IMR-90 (cell line): ENCODE measurements around the gene CTDP1. TPM values are rescaled to one million over a fixed set of nuclear protein-coding genes. Genes with fewer than 3 reads are reported as not detected.

Experiments
- ATAC-seq: fragments of 200-7000 bp; cut with Tn5 transposase; 2 replicates; pipeline ENCODE4 v1.9.1; 2020; ENCODE audit warnings: low read depth, mild to moderate bottlenecking, moderate library complexity
- BruUV-seq: library from RNA; stranded (reverse); fragments of 400-500 nt; replicated peaks from 2 replicates; lab custom pipeline; 2021; lab: Mats Ljungman, UMichigan
- CTCF ChIA-PET: fragments of 300-600 bp; formaldehyde crosslinking; extraction: SDS; loops from one replicate; lab custom pipeline; 2021; ENCODE audit warnings: antibody characterized with exemption; lab: Yijun Ruan, JAX
- POLR2A ChIA-PET: fragments of 300-600 bp; sonication (Branson Sonifier 250); formaldehyde crosslinking; loops from one replicate; lab custom pipeline; 2022; ENCODE audit warnings: antibody characterized with exemption; ENCODE audit not compliant: unreplicated experiment; lab: Charles Lee
- DNase-seq: peaks from one replicate; pipeline ENCODE4 v3.0.0; 2013
- H2AFZ ChIP-seq: replicated peaks from 2 replicates; pipeline ENCODE3; 2013; ENCODE audit warnings: low read length, mild to moderate bottlenecking; ENCODE audit not compliant: poor library complexity
- H2AK5ac ChIP-seq: 2 replicates; pipeline ENCODE4 v1.6.1; 2013; ENCODE audit warnings: low read depth, low read length, inconsistent platforms
- H2AK9ac ChIP-seq: replicated peaks from 2 replicates; pipeline ENCODE3; 2013; ENCODE audit warnings: mild to moderate bottlenecking, low read depth, low read length, moderate library complexity; ENCODE audit not compliant: poor library complexity
- H2BK120ac ChIP-seq: 2 replicates; pipeline ENCODE4 v1.6.1; 2013; ENCODE audit warnings: low read depth, low read length, inconsistent platforms
- H2BK15ac ChIP-seq: 3 replicates; pipeline ENCODE4 v1.6.1; 2013; ENCODE audit warnings: low read depth, low read length, inconsistent platforms
- H2BK20ac ChIP-seq: 2 replicates; pipeline ENCODE4 v1.6.1; 2013; ENCODE audit warnings: low read depth, mild to moderate bottlenecking, inconsistent platforms, low read length, moderate library complexity
- H2BK5ac ChIP-seq: 2 replicates; pipeline ENCODE4 v1.6.1; 2013; ENCODE audit warnings: mild to moderate bottlenecking, low read depth, low read length, inconsistent platforms; ENCODE audit not compliant: poor library complexity, severe bottlenecking
- H3K14ac ChIP-seq: replicated peaks from 2 replicates; pipeline ENCODE4 v1.6.1; 2013; ENCODE audit warnings: low read depth, low read length, inconsistent platforms
- H3K18ac ChIP-seq: 2 replicates; pipeline ENCODE4 v1.6.1; 2013; ENCODE audit warnings: low read depth, low read length, control low read depth
- H3K23ac ChIP-seq: 2 replicates; pipeline ENCODE4 v1.6.1; 2013; ENCODE audit warnings: low read depth, low read length, inconsistent platforms
- H3K27ac ChIP-seq: 2 replicates; pipeline ENCODE4 v1.5.1; 2013; ENCODE audit warnings: mild to moderate bottlenecking, control low read depth, low read length; ENCODE audit not compliant: insufficient read depth
- H3K27me3 ChIP-seq: 2 replicates; pipeline ENCODE4 v1.6.1; 2013; ENCODE audit warnings: low read length; ENCODE audit not compliant: control insufficient read depth, insufficient read depth
- H3K36me3 ChIP-seq: 2 replicates; pipeline ENCODE4 v1.6.1; 2013; ENCODE audit warnings: low read length, mixed read lengths; ENCODE audit not compliant: control insufficient read depth, insufficient read depth
- H3K4ac ChIP-seq: 2 replicates; pipeline ENCODE4 v1.6.1; 2013; ENCODE audit warnings: low read depth, low read length, inconsistent platforms
- H3K4me1 ChIP-seq: 2 replicates; pipeline ENCODE4 v1.6.1; 2013; ENCODE audit warnings: low read length, mixed read lengths; ENCODE audit not compliant: control insufficient read depth, insufficient read depth
- H3K4me2 ChIP-seq: 2 replicates; pipeline ENCODE4 v1.6.1; 2013; ENCODE audit warnings: low read depth, mild to moderate bottlenecking, control low read depth, low read length, moderate library complexity
- H3K4me3 ChIP-seq: 2 replicates; pipeline ENCODE4 v1.5.1; 2013; ENCODE audit warnings: low read depth, mild to moderate bottlenecking, control low read depth, low read length, moderate library complexity; ENCODE audit not compliant: insufficient read depth
- H3K56ac ChIP-seq: 2 replicates; pipeline ENCODE4 v1.6.1; 2013; ENCODE audit warnings: low read length, inconsistent platforms; ENCODE audit not compliant: insufficient read depth; ENCODE audit errors: extremely low read depth
- H3K79me1 ChIP-seq, 2 experiments: 2 replicates each; pipeline ENCODE4 v1.6.1; 2013; ENCODE audit warnings: low read length in 2 of 2, inconsistent platforms in 1 of 2, low read depth in 1 of 2
- H3K9ac ChIP-seq: 2 replicates; pipeline ENCODE4 v1.6.1; 2013; ENCODE audit warnings: low read depth, low read length, control low read depth
- H3K9me1 ChIP-seq: 2 replicates; pipeline ENCODE4 v1.6.1; 2013; ENCODE audit warnings: low read length, inconsistent platforms; ENCODE audit not compliant: insufficient read depth
- H3K9me3 ChIP-seq: 2 replicates; pipeline ENCODE4 v1.6.1; 2013; ENCODE audit warnings: low read length; ENCODE audit not compliant: control insufficient read depth, insufficient read depth
- H4K20me1 ChIP-seq: 2 replicates; pipeline ENCODE4 v1.6.1; 2013; ENCODE audit warnings: low read length, inconsistent platforms; ENCODE audit not compliant: insufficient read depth
- H4K5ac ChIP-seq: 2 replicates; pipeline ENCODE4 v1.6.1; 2013; ENCODE audit warnings: mild to moderate bottlenecking, low read depth, low read length, control low read depth
- H4K8ac ChIP-seq, 2 experiments: 2 replicates each; pipeline ENCODE4 v1.6.1; 2013; ENCODE audit warnings: low read depth in 2 of 2, low read length in 2 of 2, control low read depth in 1 of 2, inconsistent platforms in 1 of 2
- H4K91ac ChIP-seq: 2 replicates; pipeline ENCODE4 v1.6.1; 2013; ENCODE audit warnings: low read depth, low read length, inconsistent platforms; ENCODE audit not compliant: insufficient read depth
- BHLHE40 ChIP-seq: fragments of 150-350 bp; IDR thresholded peaks from 2 replicates; pipeline ENCODE4 v1.6.1; 2016; ENCODE audit warnings: mild to moderate bottlenecking, low read depth, low read length
- CEBPB ChIP-seq: IDR thresholded peaks from 2 replicates; pipeline ENCODE4 v1.6.1; 2012; ENCODE audit warnings: low read depth, low read length, improper control_type of control experiment
- CHD1 ChIP-seq: IDR thresholded peaks from 2 replicates; pipeline ENCODE4 v1.6.1; 2012; ENCODE audit warnings: low read depth, low read length, improper control_type of control experiment
- FOS ChIP-seq: fragments of 150-350 bp; IDR thresholded peaks from 2 replicates; pipeline ENCODE4 v1.6.1; 2016; ENCODE audit warnings: low read depth, low read length
- MXI1 ChIP-seq: IDR thresholded peaks from 2 replicates; pipeline ENCODE4 v1.6.1; 2012; ENCODE audit warnings: low read depth, mild to moderate bottlenecking, low read length, moderate library complexity, borderline replicate concordance
- POLR2A ChIP-seq: IDR thresholded peaks from 2 replicates; pipeline ENCODE4 v1.6.1; 2012; ENCODE audit warnings: mild to moderate bottlenecking, low read depth, low read length
- RAD21 ChIP-seq: IDR thresholded peaks from 2 replicates; pipeline ENCODE4 v1.6.1; 2012; ENCODE audit warnings: low read length, improper control_type of control experiment
- RCOR1 ChIP-seq: IDR thresholded peaks from 2 replicates; pipeline ENCODE4 v1.6.1; 2012; ENCODE audit warnings: mild to moderate bottlenecking, low read length, improper control_type of control experiment; ENCODE audit not compliant: insufficient replicate concordance
- RFX5 ChIP-seq: IDR thresholded peaks from 2 replicates; pipeline ENCODE4 v1.8.0; 2012; ENCODE audit warnings: low read depth, mild to moderate bottlenecking, low read length, moderate library complexity
- SMC3 ChIP-seq: fragments of 150-350 bp; IDR thresholded peaks from 2 replicates; pipeline ENCODE4 v1.6.1; 2016; ENCODE audit warnings: low read depth, mild to moderate bottlenecking, antibody characterized with exemption, low read length, moderate library complexity
- USF2 ChIP-seq: fragments of 150-350 bp; IDR thresholded peaks from 2 replicates; pipeline ENCODE4 v1.6.1; 2017; ENCODE audit warnings: mild to moderate bottlenecking, antibody characterized with exemption, low read length, low read depth
- WGBS, 2 experiments: methylation state at CpG; one replicate each; pipeline versions ENCODE4 v1.1.5 to v1.1.7; 2013; ENCODE audit warnings: missing lambda C conversion rate in 2 of 2; ENCODE audit not compliant: insufficient read length in 1 of 2; ENCODE audit errors: extremely low coverage in 2 of 2; 5-methylcytosine and 5-hydroxymethylcytosine counted together
- dilution Hi-C: fragments of 300-500 bp; cut with HindIII; formaldehyde crosslinking; loops from one replicate; pipeline ENCODE4 v1.14.3; 2018; ENCODE audit warnings: low sequenced_read_pairs; ENCODE audit not compliant: unreplicated experiment
- in situ Hi-C: fragments of 300-500 bp; cut with MboI; formaldehyde crosslinking; loops from 3 replicates; pipeline ENCODE4 v1.14.3; 2019; ENCODE audit warnings: low sequenced_read_pairs, inconsistent platforms, mixed read lengths
- intact Hi-C: fragments of 100-400 bp; cut with micrococcal nuclease; formaldehyde crosslinking; loops from 2 replicates; pipeline ENCODE4 v1.10.0; 2022
- polyA plus RNA-seq, 3 experiments: library from polyadenylated mRNA; depleted of rRNA; stranded (reverse); fragments of >200 nt; gene quantifications; 2 replicates each; pipeline ENCODE4 v1.2.3, GENCODE V29; 2012; ENCODE audit warnings: low replicate concordance in 1 of 3
- total RNA-seq: library from RNA; depleted of rRNA; stranded (reverse); fragments of >200 nt; gene quantifications from 2 replicates; pipeline ENCODE4 v1.2.3, GENCODE V29; 2012
- TF ChIP-seq, protein P1 (sequence below): fragments of 150-350 bp; IDR thresholded peaks from 2 replicates; pipeline ENCODE4 v1.6.1; 2016; ENCODE audit warnings: low read depth, mild to moderate bottlenecking, low read length, moderate library complexity, borderline replicate concordance

The CTDP1 gene
- total and polyA plus RNA-seq, 2 of the 4 experiments (the other 2 are of a cell fraction) = 13.4 to 17.6 TPM

- H3K36me3 ChIP-seq = peaks cover 50% of the 10 kb centered on the region
- no peak for ATAC-seq
- DNase-seq = no peak
- H2AK5ac ChIP-seq = no peak overlapping the region
- H3K14ac ChIP-seq = no peak overlapping the region
- no peaks in the 10 kb centered on the region for H3K27me3 ChIP-seq
- no peak overlapping the region for H2BK5ac ChIP-seq
- 93% methylated on average over 5 of the region's 11 CpGs; no CpG with 5 or more reads in 1 of the 2 experiments for WGBS, 2 experiments
- H2AFZ ChIP-seq = no peak overlapping the region
- H3K9me1 ChIP-seq = no peaks in the 10 kb centered on the region
- BruUV-seq = no TSS peak
- H4K91ac ChIP-seq = no peak overlapping the region
- no peak overlapping the region for H2BK20ac ChIP-seq
- in situ Hi-C loops = no loop called here
- no peak overlapping the region for H2AK9ac ChIP-seq
- peaks cover 0 to 5% of the 10 kb centered on the region in 2 experiments; a peak in 3 of 4 replicates for H3K79me1 ChIP-seq
- intact Hi-C loops = no loop called here
- H2BK15ac ChIP-seq = no peak overlapping the region
- CTCF ChIA-PET = no interaction called here
- no peak for TF ChIP-seq CEBPB
- no peak for TF ChIP-seq POLR2A
- no peak for TF ChIP-seq RCOR1
- TF ChIP-seq RAD21 = no peak
- no peak for TF ChIP-seq USF2
- TF ChIP-seq BHLHE40 = no peak
- TF ChIP-seq FOS = no peak
- TF ChIP-seq CHD1 = no peak
- TF ChIP-seq, protein P1, sequence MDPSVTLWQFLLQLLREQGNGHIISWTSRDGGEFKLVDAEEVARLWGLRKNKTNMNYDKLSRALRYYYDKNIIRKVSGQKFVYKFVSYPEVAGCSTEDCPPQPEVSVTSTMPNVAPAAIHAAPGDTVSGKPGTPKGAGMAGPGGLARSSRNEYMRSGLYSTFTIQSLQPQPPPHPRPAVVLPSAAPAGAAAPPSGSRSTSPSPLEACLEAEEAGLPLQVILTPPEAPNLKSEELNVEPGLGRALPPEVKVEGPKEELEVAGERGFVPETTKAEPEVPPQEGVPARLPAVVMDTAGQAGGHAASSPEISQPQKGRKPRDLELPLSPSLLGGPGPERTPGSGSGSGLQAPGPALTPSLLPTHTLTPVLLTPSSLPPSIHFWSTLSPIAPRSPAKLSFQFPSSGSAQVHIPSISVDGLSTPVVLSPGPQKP = no peak
- TF ChIP-seq MXI1 = no peak
- no peak for TF ChIP-seq RFX5
- TF ChIP-seq SMC3 = no peak
- H4K5ac ChIP-seq = no peak overlapping the region
- no peak overlapping the region for H3K27ac ChIP-seq
- H2BK120ac ChIP-seq = no peak overlapping the region
- dilution Hi-C loops = no loop called here
- H3K9ac ChIP-seq = no peak overlapping the region
- H3K4me2 ChIP-seq = no peak overlapping the region
- no peak overlapping the region for H3K18ac ChIP-seq
- H3K23ac ChIP-seq = no peak overlapping the region
- no peaks in the 10 kb centered on the region for H3K9me3 ChIP-seq
- H4K8ac ChIP-seq = no peak overlapping the region
- H3K56ac ChIP-seq = no peak overlapping the region
- H3K4ac ChIP-seq = no peak overlapping the region
- no peaks in the 10 kb centered on the region for H3K4me1 ChIP-seq
- H4K20me1 ChIP-seq = no peaks in the 10 kb centered on the region
- H3K4me3 ChIP-seq = no peak overlapping the region
- POLR2A ChIA-PET = no interaction called here
These were observed 33.7 kb downstream of the CTDP1 start for GRCh38 chr18:79713341-79713740.
